HG03095 (cell line): Measurements from ENCODE around the gene ABLIM2.

Experiments
- ATAC-seq: cut with Tn5 transposase; IDR thresholded peaks from one replicate; pipeline ENCODE4 v1.9.1; 2021; ENCODE audit warnings: moderate library complexity; ENCODE audit not compliant: unreplicated experiment

The ABLIM2 gene

GRCh38 chr4:8087921-8088495, 70.6 kb downstream of the ABLIM2 start:
- no peak for ATAC-seq

- no peak for ATAC-seq
These were observed 71.7 kb downstream of the ABLIM2 start for GRCh38 chr4:8086783-8087445.

- ATAC-seq = no peak
These were observed 73.0 kb downstream of the ABLIM2 start for GRCh38 chr4:8085491-8086117.

- no peak for ATAC-seq
These were observed 73.7 kb downstream of the ABLIM2 start for GRCh38 chr4:8084712-8085490.

- no peak for ATAC-seq
These were observed 74.5 kb downstream of the ABLIM2 start for GRCh38 chr4:8084031-8084660.

GRCh38 chr4:8083086-8083825, 75.4 kb downstream of the ABLIM2 start:
- no peak for ATAC-seq

- no peak for ATAC-seq
These were observed 76.0 kb downstream of the ABLIM2 start for GRCh38 chr4:8082517-8083055.

- no peak for ATAC-seq
These were observed 76.7 kb downstream of the ABLIM2 start for GRCh38 chr4:8081621-8082516.

GRCh38 chr4:8081171-8081570, 77.4 kb downstream of the ABLIM2 start:
- ATAC-seq = no peak

GRCh38 chr4:8080754-8081065, 77.9 kb downstream of the ABLIM2 start:
- no peak for ATAC-seq

GRCh38 chr4:8079916-8080753, 78.5 kb downstream of the ABLIM2 start:
- no peak for ATAC-seq

- ATAC-seq = no peak
These were observed 79.4 kb downstream of the ABLIM2 start for GRCh38 chr4:8079031-8079885.

- ATAC-seq = no peak
These were observed 80.0 kb downstream of the ABLIM2 start for GRCh38 chr4:8078610-8079015.

- no peak for ATAC-seq
These were observed 80.5 kb downstream of the ABLIM2 start for GRCh38 chr4:8078109-8078494.

GRCh38 chr4:8077181-8078108, 81.2 kb downstream of the ABLIM2 start:
- ATAC-seq = no peak

GRCh38 chr4:8076023-8076422, 82.6 kb downstream of the ABLIM2 start:
- no peak for ATAC-seq
